ENCODE measurements around the gene SYNPO2L.

Gene SYNPO2L

GRCh38 chr10:73649876-73650536 is 5.8 kb downstream of the SYNPO2L start:
- no peak for DNase-seq (ENCODE audit: low read depth)

DNA sequence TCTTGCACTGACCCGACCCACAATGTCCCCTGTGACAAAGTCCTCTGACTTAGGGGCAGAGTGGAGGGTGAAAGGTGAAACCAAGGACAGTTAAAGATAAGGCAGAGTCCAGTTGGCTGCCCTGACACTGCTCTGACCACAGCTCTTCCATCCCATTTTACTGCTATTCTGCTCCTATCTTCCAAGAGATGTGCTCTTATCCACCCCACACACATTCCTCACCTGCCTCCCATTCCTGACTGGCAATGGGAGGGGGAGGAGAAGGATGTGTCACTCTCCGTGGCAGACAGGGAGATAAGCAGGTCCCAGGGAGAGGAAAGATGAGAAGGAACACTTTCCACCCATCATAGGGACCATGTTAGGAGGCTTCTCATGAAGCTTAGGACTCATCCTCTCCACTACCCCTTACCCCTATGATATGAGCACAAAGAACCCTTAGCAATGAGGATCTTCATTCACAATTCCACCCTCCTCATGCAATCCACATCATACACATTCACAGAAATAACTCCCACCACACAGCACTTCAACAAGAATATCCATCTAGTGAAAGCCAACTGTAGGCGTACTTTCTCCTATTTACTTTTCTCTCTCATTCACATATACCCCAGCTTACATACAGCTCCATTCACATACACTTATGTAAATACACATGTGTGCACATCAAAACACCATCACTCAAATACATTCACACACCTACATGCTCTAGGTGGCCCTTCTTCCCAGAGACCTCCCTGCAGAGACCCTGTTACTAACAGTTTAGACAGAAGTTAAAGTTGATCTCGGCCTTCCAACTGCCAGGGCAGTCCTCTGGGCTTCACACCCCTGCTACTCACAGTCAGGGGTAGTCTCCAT is 6.6 kb downstream of the SYNPO2L start:
- no peak for DNase-seq (ENCODE audit: low read depth)

DNA sequence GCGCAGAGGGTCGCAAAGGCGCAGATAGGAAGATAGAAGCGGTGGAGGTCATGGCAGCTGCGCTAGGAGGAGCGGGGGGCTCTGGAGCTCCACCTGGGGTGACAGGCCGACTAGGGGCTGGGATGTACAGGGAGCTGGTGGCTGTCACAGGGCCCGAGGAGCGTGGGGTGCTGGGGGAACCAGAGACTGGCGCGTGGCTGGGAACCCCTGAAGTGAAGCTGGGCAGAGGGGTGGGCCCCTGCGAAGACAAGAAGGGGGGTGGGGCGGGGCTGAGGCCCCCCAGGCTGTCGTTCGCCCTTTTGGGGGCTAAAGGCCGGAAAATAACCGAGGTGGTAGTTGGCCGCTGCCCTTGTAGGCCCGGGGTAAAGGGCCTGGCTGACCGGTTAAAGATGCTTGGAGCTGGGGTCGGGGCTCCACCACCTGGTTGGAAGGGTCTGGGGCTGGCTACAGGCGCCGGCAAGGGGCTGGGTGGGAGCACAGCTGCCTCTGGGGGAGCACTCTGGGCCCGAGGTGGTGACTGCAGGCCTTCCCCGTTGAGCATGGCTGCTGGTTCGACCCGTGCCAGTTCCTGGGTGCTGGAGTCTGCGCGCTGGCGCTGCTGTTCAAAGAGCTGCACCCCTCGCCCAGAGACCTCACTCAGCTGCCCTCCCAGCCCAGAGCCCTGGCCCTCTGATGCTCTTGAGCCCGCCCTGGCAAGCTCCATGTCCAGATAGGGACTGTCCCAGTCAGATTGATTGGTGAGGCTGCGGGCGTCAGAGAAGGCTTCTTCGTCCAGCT is 7.8 kb downstream of the SYNPO2L start:
- no peak for DNase-seq (ENCODE audit: low read depth)

DNA sequence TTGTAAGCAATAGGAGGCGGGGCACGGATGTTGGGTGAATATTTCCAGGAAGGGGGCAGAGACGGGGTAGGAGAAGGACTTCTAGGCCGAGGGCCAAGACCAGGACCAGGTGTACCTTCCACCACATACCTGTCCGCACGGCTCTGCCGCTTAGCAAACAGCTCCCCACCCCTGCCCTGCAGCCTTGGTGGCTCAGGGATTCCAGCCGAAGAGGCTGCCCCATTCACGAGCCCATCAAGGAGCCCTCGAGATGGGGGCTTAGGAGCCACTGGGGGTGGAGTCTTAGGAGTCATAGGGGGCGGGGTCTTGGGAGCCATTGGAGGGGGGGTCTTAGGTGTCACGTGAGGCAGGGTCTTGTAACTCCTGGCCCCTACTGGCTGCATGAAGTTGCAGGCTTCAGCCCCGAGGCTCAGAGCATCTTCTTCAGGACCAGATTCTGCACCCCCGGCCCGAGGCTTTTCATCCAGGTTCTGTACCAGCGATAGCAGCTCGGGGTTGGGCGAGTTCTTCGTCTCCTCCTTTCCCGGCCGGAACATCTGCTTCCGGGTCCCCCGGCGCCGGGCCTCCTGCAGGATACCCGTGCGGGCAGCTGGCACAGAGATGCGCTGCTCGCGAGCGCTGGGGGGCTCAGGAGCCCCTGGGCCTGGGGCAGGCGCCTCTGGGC is 8.5 kb downstream of the SYNPO2L start:
- no peak for DNase-seq (ENCODE audit: low read depth)

- DNase-seq (ENCODE audit: low read depth): no peak
Observed at GRCh38 chr10:73646598-73647041, 9.2 kb downstream of the SYNPO2L start.

DNA sequence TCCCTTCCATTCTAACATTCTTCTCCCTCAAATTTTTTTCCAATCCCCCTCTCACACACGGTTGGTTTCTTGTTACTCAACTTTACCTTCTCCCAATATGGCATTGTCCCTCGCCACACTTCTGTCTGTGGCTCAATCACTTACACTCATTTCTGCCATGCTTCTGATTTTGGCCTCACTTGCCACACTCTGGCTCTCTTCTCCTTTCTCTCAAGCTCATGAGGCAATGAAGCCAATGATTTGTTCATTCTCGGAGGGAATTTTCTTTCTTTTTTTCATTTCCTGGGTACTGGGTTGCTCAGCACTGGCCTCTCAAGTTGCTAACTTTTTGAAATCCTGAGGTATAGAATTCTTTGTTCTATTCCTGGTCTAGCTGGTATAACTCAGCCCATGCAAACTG is 10.6 kb downstream of the SYNPO2L start:
- no peak for DNase-seq (ENCODE audit: low read depth)

- DNase-seq (ENCODE audit: low read depth): no peak
Observed at GRCh38 chr10:73644767-73645166, 11.1 kb downstream of the SYNPO2L start.

- peak; percentile 27 for DNase-seq (ENCODE audit: low read depth)
Observed at GRCh38 chr10:73644015-73644743, 11.7 kb downstream of the SYNPO2L start.

- no peak for DNase-seq (ENCODE audit: low read depth)
Observed at GRCh38 chr10:73643362-73643761, 12.5 kb downstream of the SYNPO2L start.

DNA sequence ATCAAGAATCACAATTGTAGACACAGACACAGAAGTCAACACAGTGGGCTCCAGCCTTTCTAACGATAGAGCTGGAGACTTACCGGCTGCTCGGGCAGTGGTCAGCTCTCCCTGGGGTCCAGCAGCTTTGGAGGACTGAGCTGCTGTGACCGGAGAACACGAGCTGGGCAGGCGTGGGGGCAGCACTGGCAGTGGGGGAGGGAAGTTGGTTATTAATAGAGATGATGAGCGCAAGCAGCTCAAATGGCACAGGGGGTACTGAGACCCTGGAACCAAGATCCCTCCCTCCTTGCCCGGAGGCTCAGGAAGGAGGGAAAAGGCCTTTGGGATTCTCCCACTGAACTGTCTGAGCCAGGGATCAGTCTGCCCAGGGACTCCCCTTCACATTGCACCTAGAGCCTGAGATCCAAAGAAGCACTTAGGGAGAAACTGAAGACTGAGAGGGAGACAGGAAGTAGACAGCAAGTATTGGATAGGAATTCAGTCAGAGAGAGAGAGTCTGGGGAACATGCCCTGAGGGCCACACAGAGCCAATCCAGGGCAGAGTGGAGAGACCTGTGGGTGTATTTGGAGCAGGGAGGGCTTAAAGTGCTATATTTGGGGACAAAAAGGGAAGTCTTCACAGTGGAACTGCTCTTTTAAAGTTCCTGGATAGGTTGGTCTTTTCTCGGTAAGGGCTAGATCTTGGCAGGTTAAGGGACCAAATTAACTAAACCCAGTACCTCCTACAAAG is 14.3 kb downstream of the SYNPO2L start, which contains the start of gene MYOZ1:
Gene MYOZ1 (minus strand): TSS at position 147 of the 733 bp plus-strand sequence. CDS start 1,457 bp downstream, outside the sequence.
- DNase-seq (ENCODE audit: low read depth): no peak

DNA sequence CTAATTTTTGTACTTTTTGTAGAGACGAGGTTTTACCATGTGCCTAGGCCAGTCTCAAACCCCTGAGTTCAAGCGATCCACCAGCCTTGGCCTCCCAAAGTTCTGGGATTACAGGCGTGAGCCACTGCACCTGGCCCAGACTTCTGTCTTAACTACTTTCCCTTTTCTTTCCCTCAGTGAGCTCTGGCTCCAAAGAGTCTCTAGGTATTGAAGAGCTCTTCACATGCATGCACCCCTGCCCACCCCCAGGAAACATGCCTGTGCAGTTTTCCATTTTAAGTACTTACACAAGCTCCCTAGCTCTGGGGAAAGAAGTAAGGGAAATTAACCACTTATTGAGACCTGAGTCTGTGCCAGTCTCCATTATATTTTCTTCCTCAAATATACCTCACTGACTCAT is 16.5 kb downstream of the SYNPO2L start:
- DNase-seq (ENCODE audit: low read depth): no peak

DNA sequence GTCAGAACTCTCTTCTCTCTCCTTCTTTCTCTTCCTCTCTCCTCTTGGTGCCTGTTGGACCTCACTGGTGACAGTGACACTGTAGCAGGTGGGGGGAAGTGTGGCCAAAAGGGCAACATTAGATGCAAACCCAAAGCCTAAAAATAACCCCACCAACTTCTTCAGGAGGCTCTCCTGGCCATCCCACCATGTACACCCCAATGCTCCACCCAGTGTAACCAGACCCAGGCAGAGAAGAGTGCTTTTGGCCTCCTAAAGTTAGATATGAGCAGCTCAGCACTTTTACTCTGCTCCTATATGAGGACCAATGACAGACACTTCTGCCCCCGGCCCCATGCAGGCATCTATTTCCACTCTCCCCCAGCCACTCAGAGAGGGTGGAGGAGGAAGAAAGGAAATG is 20.0 kb downstream of the SYNPO2L start:
- DNase-seq (ENCODE audit: low read depth): no peak

- DNase-seq (ENCODE audit: low read depth): no peak
Observed at GRCh38 chr10:73634421-73634820, 21.4 kb downstream of the SYNPO2L start.

DNA sequence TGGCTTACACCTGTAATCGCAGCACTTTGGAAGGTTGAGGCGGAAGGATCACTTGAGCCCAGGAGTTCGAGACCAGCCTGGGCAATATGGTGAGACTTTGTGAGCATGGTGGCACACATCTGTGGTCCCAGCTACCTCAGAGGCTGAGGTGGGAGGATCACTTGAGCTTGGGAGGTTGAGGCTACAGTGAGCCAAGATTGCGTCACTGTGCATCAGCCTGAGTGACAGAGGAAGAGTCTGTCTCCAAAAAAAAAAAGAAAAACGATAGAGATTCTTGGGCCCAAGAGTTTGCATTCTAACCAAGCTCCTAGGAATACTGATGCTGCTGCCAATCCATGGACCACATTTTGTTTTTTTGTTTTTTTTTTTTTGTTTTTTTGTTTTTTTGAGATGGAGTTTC is 26.7 kb downstream of the SYNPO2L start:
- DNase-seq (ENCODE audit: low read depth): no peak

GRCh38 chr10:73628405-73628804 is 27.4 kb downstream of the SYNPO2L start:
- DNase-seq (ENCODE audit: low read depth): no peak

- DNase-seq (ENCODE audit: low read depth): no peak
Observed at GRCh38 chr10:73627300-73627699, 28.5 kb downstream of the SYNPO2L start.

DNA sequence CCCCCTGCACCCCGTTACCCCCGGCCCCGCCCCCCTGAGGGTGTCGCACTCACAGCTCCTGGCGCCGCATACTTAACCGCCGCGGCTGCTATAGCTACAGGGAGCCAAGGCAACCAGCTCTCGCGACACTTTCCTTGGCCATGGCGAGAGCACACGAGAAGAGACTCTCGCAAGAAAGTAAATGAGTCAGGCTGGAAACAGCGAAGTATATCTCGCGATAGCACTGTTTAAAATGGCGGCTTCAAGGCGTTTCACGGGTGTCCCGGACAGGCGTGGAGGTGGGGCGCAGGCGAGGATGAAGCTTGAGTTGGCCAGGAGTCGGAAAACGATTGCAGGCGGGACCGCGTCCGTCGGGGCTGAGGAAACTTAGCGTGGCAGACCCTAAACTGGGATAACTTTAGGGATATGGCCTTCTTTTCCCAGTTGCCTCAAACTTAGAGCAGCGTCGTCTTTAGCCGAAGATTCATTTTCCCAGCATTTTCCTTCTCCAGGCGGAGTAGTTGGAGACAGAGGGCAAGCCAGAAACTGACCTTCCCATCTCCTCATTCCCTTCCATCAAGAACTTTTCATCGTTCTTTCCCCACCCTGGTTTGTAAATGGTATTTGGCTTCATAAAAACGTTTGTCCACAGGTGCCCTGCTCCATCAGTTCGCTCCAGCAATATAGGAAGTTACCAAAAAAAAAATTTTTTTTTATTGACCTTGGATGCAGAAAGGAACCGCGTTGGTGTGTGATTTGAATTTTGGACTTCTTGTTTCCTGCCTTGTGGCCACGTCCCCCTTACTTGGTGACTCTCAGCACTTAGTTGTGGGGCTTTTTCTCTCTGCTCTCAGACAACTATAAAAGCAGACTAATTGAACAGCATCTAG is 29.7 kb downstream of the SYNPO2L start:
- peak; percentile 83 for DNase-seq (ENCODE audit: low read depth)

DNA sequence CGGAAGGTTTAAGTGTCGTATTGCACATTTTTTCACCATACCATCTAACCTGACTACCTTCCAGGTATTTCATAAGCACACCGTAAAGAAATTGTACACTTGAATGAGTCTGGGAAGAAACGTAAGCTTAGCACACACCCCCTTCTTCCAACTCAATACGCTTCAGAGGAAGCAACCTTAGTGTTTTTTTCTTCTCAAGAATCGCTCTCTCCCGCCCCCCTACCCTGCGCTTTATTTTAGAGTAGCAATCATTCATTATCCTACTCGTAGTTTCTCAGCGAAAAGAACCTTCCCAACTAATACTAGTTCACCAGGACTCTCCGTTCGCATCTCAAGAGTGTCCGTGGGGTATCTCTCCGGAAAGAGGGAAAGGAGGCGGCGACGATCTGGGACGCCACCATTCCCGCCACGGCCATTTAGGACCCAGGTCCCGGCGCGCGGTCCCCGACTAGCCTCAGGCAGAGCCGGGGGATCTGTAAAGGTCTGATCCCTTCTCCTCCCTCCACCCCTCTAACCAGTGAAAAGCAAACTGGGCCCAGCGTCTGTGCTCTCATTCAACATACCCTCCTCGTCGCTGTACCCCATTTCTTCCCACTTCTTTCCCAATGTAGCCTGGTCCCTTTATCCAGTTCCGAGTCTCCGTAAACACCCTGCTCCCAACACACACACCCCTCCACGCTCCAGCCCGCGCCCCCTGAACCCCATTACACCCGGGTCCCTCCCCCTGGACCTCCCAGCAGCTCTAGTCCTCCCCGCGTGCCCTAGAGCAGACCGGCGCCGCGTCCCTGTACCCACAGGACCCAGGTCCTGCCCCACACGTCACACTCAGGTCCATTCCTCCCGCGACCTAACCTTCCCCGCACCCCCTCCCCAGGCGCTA is 30.6 kb downstream of the SYNPO2L start:
- peak; percentile 16 for DNase-seq (ENCODE audit: low read depth)

DNA sequence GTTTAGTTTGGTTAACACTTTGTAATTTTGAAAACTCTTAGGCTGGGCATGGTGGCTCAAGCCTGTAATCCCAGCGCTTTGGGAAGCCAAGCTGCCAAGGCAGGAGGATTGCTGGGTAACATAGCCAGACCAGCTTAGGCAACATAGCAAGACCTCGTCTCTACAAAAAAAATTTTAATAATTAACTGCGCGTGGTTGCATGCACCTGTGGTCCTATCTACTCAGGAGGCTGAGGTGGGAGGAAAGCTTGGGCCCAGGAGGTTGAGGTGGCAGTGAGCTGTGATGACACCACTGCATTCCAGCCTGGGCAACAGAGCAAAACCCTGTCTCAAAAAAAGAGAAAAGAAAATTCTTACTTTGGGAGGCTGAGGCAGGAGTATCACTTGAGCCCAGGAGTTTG is 32.8 kb downstream of the SYNPO2L start:
- DNase-seq (ENCODE audit: low read depth): no peak
